ENCODE measurements around the gene ZSCAN25.
"Not testable (repeated sequence)": the region's sequence is repeated elsewhere in the genome, so short reads cannot be mapped to it uniquely, and the experiment has no call there.

The ZSCAN25 gene

DNA sequence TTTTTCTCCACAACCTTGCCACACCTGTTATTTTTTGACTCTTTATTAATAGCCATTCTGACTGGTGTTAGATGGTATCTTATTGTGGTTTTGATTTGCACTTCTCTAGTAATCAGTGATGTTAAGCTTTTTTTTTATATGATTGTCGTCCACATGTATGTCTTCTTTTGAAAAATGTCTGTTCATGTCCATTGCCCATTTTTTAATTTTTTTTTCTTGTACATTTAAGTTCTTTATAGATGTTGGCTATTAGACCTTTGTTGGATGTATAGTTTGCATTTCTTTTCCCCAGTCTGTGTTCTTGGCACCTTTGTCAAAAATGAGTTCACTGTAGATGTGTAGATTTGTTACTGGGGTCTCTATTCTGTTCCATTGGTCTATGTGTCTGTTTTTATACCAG is 28.8 kb downstream of the ZSCAN25 start:
- DNase-seq (ENCODE audit: low read depth in 2 of 2) = no peak

DNA sequence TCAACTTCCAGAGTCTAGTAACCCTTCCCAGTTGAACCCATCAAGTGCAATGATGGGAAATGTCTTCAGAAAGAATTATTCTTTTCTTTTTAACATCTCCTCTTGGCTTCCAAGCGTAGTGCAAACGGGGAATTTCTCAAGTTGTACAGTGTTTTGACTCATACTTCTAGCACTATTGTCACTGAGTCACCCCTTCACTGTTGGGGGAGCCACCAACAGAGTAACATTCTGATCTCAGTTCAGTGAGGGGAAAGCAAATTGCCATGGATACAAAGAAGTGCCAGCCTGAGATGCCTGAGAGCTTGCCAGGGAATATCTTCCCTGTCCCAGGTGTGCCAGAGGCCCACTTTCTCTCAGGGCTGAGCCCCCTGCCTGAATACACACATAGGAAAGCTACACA is 32.1 kb downstream of the ZSCAN25 start:
- DNase-seq (ENCODE audit: low read depth in 2 of 2) = no peak

DNA sequence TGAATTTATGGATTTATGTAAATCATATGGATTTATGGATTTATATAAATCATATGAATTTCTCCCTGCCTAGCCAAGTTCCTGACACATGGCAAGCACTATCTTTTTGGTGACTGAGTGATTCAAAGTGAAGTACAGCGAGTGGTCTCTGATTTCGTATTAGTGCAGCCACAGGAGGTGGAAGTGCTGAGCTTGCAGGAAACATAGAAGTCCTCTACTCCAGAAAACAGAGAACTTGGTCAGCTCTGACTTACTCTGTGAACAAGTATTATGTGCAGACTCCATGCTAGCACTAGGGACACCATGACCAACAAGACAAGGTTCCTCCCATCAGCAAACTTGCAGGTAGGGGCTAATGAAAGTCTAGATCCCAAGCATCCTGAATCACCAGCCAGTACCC is 34.5 kb downstream of the ZSCAN25 start:
- DNase-seq (ENCODE audit: low read depth in 2 of 2) = no peak

DNA sequence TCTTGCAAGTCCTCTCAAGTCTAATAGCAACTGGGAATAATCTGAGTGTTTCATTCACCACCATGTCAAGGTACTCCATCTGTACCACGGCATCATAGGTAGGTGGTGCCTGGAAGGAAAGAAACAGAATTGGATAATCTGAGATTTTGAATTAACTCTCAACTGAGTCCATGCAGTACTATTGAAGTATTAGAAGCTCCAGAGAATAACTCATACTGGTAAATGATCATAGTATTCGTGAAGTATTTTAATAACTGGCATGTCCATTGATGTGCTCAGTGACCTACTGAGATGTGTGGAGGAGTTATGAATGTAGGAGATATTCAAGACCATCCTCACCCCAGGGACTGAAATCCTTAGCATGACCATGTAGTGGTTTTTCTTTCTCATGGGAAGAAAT is 35.9 kb downstream of the ZSCAN25 start:
- no peak for DNase-seq (ENCODE audit: low read depth in 2 of 2)

GRCh38 chr7:99653269-99653668 is 36.5 kb downstream of the ZSCAN25 start:
- DNase-seq (ENCODE audit: low read depth in 2 of 2) = not testable (repeated sequence)

GRCh38 chr7:99653754-99654153 is 37.0 kb downstream of the ZSCAN25 start:
- no peak for DNase-seq (ENCODE audit: low read depth in 2 of 2)

GRCh38 chr7:99654626-99655025 is 37.9 kb downstream of the ZSCAN25 start:
- not testable (repeated sequence) for DNase-seq (ENCODE audit: low read depth in 2 of 2)

DNA sequence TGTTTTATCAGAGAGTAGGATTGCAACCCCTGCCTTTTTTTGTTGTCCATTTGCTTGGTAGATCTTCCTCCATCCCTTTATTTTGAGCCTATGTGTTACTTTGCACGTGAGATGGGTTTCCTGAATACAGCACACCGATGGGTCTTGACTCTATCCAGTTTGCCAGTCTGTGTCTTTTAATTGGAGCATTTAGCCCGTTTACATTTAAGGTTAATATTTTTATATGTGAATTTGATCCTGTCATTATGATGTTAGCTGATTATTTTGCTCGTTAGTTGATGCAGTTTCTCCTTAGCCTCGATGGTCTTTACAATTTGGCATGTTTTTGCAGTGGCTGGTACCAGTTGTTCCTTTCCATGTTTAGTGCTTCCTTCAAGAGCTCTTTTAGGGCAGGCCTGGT is 41.1 kb downstream of the ZSCAN25 start:
- not testable (repeated sequence) for DNase-seq (ENCODE audit: low read depth in 2 of 2)

DNA sequence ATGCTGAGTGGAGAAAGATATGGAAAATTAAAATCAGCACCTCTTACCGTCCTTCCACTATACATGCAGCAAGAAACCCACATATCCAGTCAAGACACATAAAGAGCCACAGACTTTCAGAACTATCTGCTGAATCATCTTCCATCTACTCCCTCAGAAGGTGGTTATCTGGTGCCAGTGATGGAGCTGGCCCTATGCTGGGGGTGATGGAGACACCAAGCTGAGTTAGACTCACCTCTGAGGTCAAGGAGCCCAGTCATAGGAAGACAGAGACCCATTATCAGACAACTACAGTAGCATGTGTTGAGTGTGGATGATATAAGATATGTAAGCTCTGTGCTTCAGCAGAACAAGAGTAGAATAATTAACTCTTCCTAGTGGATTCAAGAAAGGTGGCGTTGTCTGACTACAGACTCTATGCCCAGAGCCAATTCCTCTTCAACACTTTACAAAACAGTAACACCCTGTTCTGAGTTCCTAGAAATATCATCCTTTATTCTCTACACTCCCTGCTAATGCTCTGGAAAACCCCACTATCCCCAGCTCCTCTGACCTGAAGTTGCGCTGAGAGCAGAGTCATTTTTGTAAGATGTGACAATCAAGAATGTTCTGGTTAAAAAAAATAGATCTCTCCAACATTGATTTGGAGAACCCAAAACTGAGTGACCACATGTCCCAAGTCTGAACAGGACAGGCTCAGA is 48.7 kb downstream of the ZSCAN25 start:
- no peak for DNase-seq (ENCODE audit: low read depth in 2 of 2)

GRCh38 chr7:99666013-99666395 is 49.3 kb downstream of the ZSCAN25 start:
- DNase-seq (ENCODE audit: low read depth in 2 of 2) = no peak

DNA sequence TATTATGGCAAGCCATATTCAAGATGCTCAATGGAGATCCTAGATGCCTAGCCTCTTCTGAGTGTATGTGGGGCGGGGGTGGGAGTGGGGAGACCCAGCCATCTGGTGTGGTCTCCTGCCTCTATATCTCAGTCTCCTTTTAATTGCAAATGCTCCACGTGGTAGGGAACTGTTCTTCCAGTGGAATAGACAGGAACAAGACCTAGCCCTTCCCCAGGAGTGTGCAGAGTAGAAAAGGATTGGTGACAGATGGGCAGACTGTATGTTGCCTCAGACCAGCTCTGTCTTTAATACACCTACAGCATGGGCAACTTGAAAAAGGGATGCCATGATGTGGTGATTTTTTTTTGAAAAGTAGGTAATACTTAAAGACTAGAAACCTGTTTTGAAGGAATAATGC is 50.4 kb downstream of the ZSCAN25 start:
- no peak for DNase-seq (ENCODE audit: low read depth in 2 of 2)

- no peak for DNase-seq (ENCODE audit: low read depth in 2 of 2)
Observed at GRCh38 chr7:99668541-99668940, 51.8 kb downstream of the ZSCAN25 start.

DNA sequence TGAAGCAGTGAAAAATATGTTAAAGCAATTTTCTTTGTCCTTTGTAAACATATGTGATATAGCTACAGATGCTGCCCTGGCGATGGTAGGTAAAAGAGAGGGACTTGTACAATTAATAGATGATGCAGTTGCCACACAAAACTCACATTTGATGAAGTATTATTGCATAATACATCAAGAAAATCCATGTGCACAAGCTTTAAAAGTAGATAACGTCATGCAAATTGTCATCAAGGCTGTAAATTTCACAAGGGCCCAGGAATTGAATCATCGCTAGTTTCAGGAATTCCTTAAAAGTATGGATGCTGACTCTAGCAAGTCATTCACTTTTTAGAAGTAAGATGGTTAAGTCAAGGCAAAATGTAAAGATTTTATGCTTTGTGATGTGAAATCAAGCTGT is 53.0 kb downstream of the ZSCAN25 start:
- DNase-seq (ENCODE audit: low read depth in 2 of 2) = no peak

DNA sequence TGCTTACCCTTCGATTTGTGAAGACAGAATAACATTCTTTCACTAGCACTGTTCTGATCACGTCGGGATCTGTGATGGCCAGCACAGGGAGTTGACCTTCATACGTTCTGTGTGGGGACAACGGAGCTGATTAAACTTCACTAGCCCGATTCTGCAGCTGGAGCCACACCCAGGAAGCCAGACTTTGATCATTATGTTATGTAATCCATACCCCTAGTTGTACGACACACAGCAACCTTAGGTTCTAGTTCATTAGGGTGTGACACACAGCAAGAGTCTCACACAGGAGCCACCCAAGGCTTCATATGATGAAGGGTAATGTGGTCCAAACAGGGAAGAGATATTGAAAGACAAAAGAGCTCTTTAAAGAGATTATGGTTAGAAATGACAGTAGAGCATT is 55.8 kb downstream of the ZSCAN25 start:
- no peak for DNase-seq (ENCODE audit: low read depth in 2 of 2)

GRCh38 chr7:99674995-99675742 is 58.4 kb downstream of the ZSCAN25 start:
- no peak for DNase-seq (ENCODE audit: low read depth in 2 of 2)

DNA sequence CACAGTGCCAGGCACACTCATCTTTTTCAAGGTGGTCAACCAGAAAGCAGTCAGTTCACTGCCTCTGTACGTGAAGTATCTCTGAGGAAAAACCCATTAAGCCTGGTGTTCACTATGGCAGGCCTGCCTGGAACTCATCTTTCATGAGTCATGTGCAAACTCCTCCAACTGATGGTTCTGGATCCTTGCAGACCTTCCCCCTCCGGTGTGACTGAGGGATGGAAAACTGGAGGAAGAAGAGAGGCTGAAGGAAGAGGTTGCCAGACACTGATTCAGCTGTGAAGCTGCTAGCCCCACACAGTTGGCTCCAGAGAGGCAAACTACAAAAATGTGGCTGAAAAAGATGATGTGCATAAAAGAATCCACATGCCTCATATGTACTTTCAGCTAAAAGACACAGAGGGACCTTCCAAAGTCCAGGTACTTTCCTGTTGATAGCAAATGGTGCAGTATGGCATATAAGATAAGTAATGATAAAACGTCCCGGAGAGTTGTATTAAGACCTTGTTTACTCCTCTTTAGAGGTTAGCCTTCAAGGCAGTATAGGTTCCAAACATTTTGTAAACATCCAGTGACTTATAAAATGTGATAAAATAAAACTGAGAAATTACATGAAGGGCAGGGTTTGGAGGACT is 60.4 kb downstream of the ZSCAN25 start:
- DNase-seq (ENCODE audit: low read depth in 2 of 2) = no peak

- DNase-seq (ENCODE audit: low read depth in 2 of 2) = no peak
Observed at GRCh38 chr7:99677648-99678045, 60.9 kb downstream of the ZSCAN25 start.

GRCh38 chr7:99679032-99679399 is 62.3 kb downstream of the ZSCAN25 start:
- DNase-seq (ENCODE audit: low read depth in 2 of 2) = no peak

- no peak for DNase-seq (ENCODE audit: low read depth in 2 of 2)
Observed at GRCh38 chr7:99679400-99680191, 62.9 kb downstream of the ZSCAN25 start, which contains the start of gene CYP3A5. CYP3A5 (minus strand) TSS chr7:99679996; CDS start chr7:99679896, 100 bp downstream.

All from stimulated activated CD8-positive, alpha-beta memory T cell treated with anti-CD3 and anti-CD28 coated beads, Interleukin-7, amount 100 ng/mL, for 4 hours (primary cell).